ENCODE data around the gene LYRM4.
A peak's percentile ranks its signal among the peaks of the same experiment; 100 is the strongest.

Gene LYRM4

DNA sequence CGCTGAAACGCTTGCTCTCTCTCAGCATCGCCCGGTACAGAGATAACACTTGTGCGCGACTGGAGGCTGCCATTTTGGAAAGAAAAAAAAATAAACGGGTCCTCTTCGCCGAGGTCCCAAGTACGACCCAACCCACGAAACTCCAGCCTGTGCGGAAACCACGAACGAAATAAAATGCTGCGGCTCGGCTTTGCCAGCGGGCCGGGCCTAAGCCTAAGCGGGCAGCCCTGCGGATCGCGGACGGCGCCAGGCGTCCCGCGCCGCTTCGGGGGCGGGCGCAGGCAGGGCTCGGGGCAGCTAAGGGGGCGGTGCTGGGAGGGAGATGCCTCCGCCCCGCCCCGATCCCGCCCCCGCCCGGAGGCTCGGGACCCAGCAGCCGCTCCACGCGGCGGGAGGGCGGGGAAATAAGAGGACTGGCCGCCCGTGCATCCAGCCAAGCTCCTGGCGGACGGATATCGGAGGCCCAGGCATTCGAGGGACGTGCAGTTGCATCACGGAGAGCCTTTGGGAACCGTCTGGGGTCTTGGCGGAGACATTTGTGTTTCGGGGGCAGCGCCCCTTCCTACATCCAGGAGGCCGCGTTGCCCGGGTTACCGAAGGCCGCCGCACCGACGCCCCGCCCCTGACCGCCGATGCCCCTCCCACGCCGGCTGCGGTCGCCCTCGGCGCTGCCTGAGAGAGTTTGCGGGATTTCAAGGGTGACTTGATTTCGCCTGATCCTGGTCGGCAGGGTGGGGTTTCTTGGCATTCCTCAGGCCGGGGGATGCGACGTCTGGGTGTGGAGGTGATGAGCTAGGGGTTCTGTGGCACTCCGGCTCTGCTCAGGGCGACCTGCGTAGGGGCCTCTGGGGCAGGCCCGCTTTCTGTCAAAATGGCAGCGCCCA, at the start of gene LYRM4, which contains the start of gene FARS2:
LYRM4 (minus strand) TSS at position 290 of the 884 bp plus-strand sequence; CDS start at position 73, 217 bp downstream.
FARS2 (plus strand) TSS at position 853 of the 884 bp plus-strand sequence.
- peak; percentile 94 for DNase-seq

GRCh38 chr6:5308066-5308465, 47.3 kb upstream of the LYRM4 start:
- DNase-seq, result no peak

DNA sequence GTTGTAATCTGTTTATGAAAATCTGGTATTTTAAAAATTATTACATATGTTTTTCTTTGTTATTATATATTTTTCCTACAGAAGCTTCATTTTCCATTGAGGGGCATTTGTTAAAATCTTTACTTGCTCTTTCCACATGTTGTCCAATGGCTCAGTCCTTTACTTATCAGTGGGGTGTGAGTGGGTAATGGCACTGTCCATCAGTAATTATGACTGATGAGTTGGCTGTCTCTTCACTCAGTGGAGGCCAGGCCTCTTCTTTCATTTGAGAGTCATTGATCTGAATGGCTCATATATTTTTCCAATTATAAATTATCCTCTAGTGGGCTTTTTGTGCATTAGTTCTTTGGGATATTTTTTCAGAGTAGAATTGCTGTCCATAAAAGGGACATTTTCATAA, 46.3 kb upstream of the LYRM4 start:
- DNase-seq, result no peak

- DNase-seq, result no peak
These were observed 45.3 kb upstream of the LYRM4 start for GRCh38 chr6:5305968-5306626.

DNA sequence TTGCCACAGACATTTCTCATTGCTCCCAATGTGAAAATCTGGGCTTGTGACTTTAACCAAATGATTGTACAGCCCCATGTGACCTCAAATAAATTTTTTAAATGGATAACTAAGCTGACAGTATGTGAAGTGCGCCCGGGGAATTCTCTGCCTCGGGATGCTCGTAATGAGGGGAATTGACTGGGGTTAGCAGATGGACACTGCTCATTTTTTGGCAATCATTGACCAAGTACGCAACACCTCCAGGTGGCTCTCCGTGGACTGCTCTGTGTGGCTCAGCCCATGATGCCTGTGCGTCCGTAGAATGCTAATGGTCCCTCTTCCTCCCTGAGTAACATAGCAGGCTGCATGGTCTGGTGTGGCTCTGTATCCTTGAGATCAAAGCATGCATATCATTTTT, 42.9 kb upstream of the LYRM4 start:
- DNase-seq, result no peak

GRCh38 chr6:5302995-5303622, 42.4 kb upstream of the LYRM4 start:
- peak; percentile 48 for DNase-seq

- DNase-seq, result peak; percentile 49
These were observed 41.6 kb upstream of the LYRM4 start for GRCh38 chr6:5302220-5302946.

GRCh38 chr6:5300206-5300764, 39.5 kb upstream of the LYRM4 start:
- DNase-seq, result no peak

DNA sequence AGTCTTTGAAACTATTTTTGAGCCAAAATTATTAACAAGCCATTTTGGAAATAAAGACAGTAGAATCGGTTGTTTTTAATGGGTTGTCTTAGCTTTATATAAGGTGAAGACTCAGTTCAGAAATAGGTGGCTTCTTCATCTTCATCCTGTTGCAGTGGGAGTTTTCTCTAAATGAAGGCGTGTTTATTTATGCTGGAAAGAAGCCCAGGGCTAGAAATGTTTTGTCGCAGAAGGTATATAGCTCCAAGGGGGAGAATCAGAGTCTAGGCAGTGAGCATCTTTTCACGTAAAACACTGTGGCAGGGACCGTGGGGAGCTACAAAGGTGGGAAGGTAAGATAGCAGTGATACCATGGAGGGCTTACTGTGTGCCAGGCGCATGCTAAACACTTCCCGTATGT, 34.9 kb upstream of the LYRM4 start:
- no peak for DNase-seq

GRCh38 chr6:5294392-5295211, 33.9 kb upstream of the LYRM4 start:
- DNase-seq, result peak; percentile 63

- DNase-seq, result no peak
These were observed 32.9 kb upstream of the LYRM4 start for GRCh38 chr6:5293692-5294091.

GRCh38 chr6:5292154-5292553, 31.4 kb upstream of the LYRM4 start:
- no peak for DNase-seq

GRCh38 chr6:5290500-5290899, 29.8 kb upstream of the LYRM4 start:
- no peak for DNase-seq

- DNase-seq, result no peak
These were observed 29.3 kb upstream of the LYRM4 start for GRCh38 chr6:5290097-5290496.

DNA sequence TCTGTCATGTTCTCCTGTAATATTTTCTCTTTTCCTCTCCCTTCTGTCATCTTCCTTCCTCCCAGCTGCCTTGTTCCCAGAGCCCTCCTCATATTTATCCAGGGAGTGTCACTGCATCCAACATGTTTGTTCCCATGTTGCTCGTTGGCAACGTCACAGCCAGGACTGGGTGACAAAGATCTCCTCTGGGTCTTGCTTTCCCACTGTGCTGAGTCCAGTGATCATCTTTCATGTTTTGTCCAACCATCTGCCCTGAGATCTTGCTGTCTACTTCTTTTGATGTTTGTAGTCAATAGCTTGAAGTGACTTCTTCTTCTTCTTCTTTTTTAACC, 27.2 kb upstream of the LYRM4 start:
- DNase-seq, result no peak

DNA sequence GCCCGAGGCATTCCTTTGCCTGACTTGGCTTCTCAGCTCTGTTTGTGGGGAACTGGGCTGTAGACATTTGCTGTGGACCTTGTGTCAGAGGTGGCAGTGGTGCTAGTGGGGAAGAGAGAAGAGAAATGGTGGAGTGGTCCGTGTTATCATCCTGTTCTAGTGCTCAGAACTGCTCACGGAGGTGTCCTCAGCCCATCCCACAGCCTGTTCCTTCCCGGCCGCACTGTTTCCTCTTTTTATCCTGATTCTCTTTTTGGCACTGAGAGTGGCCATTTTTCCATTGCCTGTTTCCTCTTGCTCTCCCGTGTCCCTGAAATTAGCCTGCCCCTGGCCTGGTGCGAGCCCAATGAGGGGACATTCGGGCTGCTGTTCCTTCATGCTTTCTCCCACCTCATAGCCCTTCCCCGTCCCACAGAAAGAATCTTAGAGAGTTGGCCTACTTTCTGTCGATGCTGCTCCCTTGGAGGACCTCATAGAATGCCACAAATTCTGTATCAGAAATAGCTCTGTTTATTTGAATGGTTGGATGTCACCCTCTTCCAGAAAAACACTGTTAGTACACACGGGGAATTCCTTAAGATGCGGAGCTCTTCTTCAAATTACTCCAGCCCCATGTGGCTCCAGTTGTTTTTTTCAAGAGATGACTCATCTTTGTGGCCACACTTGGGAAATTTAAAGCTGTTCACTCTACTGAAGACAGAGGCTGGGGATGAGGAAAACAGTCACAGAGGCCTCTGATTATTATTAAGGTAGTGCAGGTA, 26.6 kb upstream of the LYRM4 start:
- DNase-seq, result no peak

DNA sequence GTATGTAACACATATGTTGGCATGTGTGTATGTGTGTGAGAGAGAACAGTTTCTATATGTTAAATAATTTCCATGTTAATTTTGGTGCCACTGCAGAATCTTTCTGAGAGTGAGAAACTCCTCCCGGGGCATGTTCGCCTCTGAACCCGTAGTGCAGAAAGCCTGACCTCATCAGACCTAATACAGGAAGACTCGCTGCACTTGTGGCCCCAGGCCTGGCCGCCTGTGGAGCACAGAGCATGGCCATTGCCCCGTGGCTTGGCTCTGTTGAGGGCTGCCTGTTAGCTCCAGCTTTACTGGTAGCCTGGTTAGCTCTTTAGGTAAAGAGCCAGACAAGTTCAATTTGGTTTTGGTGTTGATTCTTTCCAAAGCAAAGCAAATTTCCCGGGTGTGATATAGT, 26.0 kb upstream of the LYRM4 start:
- DNase-seq, result no peak

DNA sequence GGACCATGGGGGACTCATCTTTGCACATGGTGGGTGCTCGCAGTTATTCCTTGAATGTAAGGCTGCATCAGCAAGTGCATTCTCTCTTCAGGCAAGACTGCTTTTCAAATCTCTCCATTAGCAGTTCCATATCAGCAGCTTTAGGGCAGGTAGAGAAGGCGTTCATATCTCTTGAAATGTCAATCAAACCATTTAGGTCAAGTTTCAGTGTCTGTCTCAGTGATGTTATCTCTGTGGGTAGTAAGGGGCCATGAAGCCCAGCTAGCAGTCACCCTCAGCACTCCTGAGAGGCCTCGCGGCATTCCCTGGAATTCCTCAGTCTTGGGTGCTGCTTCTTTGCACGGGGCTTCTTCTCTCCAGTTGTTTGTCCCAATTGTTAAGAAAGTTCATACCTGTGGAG, 24.8 kb upstream of the LYRM4 start:
- DNase-seq, result no peak

DNA sequence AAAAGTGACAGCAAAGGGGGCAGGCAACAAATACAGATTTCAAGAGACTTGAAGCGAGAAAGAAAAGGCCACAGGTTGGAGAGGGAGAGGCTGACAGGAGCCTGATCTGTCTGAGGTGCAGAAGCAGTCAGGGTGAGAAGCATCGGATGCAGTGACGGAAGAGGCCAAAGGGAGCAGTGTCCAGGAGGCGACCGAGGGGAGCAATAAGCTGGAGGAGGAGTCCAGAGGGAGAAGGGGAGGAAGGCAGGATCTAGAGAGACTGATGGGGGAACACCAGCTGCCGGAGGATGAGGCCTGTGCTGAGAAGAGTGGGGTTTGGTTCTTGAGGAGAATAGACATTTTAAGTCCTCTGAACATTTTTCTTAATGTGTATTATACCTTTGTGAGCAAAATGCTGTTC, 24.3 kb upstream of the LYRM4 start:
- no peak for DNase-seq

- DNase-seq, result peak; percentile 46
These were observed 21.5 kb upstream of the LYRM4 start for GRCh38 chr6:5282191-5282623.

DNA sequence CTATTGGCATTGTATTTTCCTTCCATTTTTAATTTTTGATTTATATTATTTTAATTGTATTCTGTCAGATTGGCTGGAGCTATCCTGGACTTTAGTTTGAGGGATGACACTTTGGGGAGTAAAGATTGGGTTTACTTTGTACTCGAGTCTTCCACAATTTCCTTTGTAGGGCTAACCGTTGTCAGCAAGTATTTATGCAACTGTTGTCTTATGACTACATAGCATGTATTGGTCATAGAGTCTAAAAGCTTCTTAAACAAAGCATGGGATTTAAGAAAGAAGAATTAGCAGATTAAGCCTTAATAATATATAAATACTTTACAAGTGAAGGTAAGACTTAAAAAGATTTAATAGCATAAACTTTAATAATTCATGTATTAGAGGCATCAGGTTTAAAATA, 20.2 kb upstream of the LYRM4 start:
- no peak for DNase-seq
